Epithelial cell of esophagus (primary cell): ENCODE data around the gene CDYL.

Experiments
- DNase-seq: peaks from one replicate; pipeline ENCODE4 v3.0.0; 2010; ENCODE audit warnings: low read depth
- H3K4me3 ChIP-seq: 2 replicates; pipeline ENCODE4 v1.5.1; 2011; ENCODE audit warnings: mild to moderate bottlenecking, low read length, control low read depth
- CTCF ChIP-seq: IDR thresholded peaks from 2 replicates; pipeline ENCODE4 v1.5.1; 2011; ENCODE audit warnings: low read depth, mild to moderate bottlenecking, low read length, control low read depth, inconsistent platforms; ENCODE audit not compliant: insufficient read depth; ENCODE audit errors: missing control alignments

Gene CDYL

GRCh38 chr6:4936681-4937041 lies 160.5 kb downstream of the CDYL start:
- DNase-seq: peak; percentile 62
- no peak overlapping the region for H3K4me3 ChIP-seq
- peak; percentile 73 for TF ChIP-seq CTCF

DNA sequence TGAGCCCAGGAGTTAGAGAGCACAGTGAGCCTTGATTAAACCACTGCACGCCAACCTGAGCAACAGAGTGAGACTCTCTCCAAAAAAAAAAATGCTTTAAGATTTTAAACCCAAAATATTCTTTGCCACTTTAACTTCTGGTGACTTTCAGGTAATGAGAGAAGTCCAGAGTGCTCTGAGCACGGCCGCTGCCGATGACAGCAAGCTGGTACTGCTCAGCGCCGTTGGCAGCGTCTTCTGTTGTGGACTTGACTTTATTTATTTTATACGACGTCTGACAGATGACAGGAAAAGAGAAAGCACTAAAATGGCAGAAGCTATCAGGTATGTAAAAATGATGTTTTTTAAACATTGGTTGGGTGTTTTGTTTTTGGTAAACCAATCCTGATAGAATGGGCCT lies 161.2 kb downstream of the CDYL start:
- DNase-seq: no peak
- H3K4me3 ChIP-seq: no peak overlapping the region
- TF ChIP-seq CTCF: no peak

GRCh38 chr6:4939241-4939640 lies 163.0 kb downstream of the CDYL start:
- DNase-seq: no peak
- H3K4me3 ChIP-seq: no peak overlapping the region
- TF ChIP-seq CTCF: no peak

- TF ChIP-seq CTCF: no peak
- DNase-seq: no peak
- no peak overlapping the region for H3K4me3 ChIP-seq
These were observed 164.2 kb downstream of the CDYL start for GRCh38 chr6:4940416-4940815.

DNA sequence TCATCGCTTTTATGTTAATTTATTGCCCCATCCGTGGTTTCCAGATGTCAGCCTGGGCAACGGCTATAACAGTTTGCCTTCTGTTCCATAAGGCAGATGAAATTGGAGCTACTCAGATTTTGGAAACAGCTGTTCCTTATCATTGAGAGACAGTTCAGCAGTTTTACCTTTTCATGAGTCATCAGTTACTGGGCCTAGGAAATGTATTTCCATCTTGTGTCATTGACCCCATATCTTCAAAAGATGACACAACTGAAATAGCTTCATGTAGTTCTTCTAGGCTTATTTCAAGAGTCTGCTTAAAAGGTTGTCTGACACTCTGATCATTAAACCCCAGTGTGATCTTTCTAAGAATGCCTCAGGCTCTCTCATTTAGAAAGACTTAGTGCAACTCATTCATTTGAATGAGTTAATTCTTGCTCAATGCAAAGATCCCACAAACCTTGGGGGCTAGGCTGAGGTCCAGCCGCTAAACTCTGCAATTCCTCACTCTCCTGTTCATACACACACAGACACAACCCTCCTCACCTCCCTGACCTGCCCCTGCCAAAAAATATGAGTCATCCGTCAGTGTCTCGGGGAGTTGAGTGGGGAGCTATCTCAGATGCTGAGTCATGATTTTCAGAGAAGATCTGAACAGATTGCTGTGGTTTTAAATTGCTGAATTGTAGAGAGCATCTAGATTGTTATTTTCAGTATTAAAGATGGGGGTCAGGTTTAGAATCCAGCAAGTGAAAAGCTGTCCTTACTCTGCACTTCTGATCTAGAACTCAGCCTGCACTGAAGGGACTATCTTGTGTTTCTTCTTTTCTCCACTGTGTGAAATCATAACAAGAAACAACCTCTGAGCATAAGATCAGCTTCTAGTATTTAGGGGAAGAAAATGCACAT lies 165.8 kb downstream of the CDYL start:
- TF ChIP-seq CTCF: no peak
- no peak overlapping the region for H3K4me3 ChIP-seq
- peak; percentile 94 for DNase-seq

DNA sequence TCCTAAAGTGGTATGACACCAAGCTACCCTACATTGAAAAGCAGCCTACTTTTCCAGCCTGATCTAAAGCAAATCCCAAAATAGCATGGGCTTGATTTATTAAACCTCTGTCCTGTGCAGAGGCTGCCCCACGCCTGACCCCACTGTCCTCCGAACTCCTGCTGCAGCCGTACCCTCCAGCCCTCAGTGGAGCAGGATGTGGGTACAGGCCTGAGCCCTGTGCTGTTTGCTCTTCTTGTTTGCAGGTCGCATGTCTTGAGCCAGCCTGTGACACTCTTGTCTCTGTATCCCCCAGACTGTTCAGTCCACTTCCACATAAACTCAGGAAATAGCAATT lies 166.4 kb downstream of the CDYL start:
- no peak for TF ChIP-seq CTCF
- DNase-seq: no peak
- H3K4me3 ChIP-seq: no peak overlapping the region

GRCh38 chr6:4943716-4944115 lies 167.5 kb downstream of the CDYL start:
- no peak for DNase-seq
- no peak overlapping the region for H3K4me3 ChIP-seq
- no peak for TF ChIP-seq CTCF
